AG09309 (cell line): ENCODE results near the gene CCDC27.

Experiments
- DNase-seq: peaks from one replicate; pipeline ENCODE4 v3.0.0-alpha.2; 2010; ENCODE audit warnings: low read depth
- H3K4me3 ChIP-seq: 2 replicates; pipeline ENCODE4 v1.5.1; 2011; ENCODE audit warnings: mild to moderate bottlenecking, low read depth, low read length, moderate library complexity; ENCODE audit not compliant: control insufficient read depth
- TF ChIP-seq, protein P1 (sequence below): IDR thresholded peaks from 2 replicates; pipeline ENCODE4 v1.5.1; 2011; ENCODE audit warnings: mild to moderate bottlenecking, low read depth, low read length, inconsistent platforms; ENCODE audit not compliant: insufficient read depth, control insufficient read depth; ENCODE audit errors: missing control alignments

Gene CCDC27

DNA sequence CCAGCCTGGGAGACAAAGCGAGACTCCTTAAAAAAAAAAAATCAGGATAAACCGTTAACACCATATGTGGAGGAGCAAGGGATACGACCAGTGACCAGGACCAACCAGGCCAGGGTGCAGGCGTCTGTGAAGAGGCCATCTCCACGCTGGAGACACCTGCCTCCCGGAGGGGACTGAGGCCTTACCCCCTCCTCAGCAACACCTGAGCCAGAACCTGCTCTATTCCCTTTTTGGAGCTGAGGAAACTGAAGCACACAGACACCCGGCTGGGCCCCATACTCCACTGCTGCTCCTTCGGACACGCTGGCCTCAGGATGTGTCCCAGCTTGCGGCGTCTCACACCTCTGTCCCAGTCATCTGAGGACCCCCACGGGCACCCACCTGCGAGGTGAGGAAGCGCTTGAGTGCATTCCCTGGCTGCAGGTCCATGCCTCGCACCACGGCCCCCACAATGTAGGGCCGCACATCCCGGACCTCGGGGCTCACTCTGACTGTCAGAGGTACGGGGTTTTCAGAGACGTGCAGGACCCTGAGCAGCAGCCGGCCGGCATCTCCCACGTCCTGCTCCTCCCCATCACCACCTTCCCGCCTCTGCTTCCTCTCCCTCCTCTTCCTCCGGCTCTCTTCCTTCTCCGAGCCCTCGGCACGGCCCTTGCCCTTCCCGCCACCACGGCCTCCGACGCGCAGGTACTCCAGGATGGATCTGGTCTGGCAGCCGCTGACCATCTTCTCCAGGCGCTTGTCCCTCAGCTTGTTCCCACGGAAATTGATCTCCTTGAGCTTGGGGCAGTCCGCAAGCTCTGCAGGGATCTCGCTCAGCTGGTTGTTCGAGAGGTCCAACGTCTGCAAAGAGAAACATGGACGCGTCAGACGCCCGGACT, 34.5 kb downstream of the CCDC27 start:
- no peak for DNase-seq
- TF ChIP-seq, protein P1, sequence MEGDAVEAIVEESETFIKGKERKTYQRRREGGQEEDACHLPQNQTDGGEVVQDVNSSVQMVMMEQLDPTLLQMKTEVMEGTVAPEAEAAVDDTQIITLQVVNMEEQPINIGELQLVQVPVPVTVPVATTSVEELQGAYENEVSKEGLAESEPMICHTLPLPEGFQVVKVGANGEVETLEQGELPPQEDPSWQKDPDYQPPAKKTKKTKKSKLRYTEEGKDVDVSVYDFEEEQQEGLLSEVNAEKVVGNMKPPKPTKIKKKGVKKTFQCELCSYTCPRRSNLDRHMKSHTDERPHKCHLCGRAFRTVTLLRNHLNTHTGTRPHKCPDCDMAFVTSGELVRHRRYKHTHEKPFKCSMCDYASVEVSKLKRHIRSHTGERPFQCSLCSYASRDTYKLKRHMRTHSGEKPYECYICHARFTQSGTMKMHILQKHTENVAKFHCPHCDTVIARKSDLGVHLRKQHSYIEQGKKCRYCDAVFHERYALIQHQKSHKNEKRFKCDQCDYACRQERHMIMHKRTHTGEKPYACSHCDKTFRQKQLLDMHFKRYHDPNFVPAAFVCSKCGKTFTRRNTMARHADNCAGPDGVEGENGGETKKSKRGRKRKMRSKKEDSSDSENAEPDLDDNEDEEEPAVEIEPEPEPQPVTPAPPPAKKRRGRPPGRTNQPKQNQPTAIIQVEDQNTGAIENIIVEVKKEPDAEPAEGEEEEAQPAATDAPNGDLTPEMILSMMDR: no peak
- no peak overlapping the region for H3K4me3 ChIP-seq

DNA sequence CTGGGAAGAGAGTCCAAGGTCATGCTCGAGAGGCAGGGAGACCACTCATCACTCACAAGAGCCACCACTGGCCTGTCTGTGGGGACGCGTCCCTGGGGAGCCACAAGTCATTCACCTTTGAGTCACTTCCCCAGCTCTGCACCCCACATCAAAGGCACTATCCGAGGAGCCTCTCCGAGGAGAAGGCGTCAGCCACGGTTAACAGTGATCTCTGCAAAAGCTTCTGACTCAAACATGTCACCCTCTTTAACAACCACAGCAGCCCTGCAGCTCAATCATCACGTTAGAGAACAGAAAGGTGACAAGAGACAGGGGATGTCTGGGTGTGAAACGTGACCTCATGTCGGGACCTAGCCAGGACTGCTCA, 35.1 kb downstream of the CCDC27 start:
- H3K4me3 ChIP-seq: no peak overlapping the region
- TF ChIP-seq, protein P1: no peak
- DNase-seq: no peak

DNA sequence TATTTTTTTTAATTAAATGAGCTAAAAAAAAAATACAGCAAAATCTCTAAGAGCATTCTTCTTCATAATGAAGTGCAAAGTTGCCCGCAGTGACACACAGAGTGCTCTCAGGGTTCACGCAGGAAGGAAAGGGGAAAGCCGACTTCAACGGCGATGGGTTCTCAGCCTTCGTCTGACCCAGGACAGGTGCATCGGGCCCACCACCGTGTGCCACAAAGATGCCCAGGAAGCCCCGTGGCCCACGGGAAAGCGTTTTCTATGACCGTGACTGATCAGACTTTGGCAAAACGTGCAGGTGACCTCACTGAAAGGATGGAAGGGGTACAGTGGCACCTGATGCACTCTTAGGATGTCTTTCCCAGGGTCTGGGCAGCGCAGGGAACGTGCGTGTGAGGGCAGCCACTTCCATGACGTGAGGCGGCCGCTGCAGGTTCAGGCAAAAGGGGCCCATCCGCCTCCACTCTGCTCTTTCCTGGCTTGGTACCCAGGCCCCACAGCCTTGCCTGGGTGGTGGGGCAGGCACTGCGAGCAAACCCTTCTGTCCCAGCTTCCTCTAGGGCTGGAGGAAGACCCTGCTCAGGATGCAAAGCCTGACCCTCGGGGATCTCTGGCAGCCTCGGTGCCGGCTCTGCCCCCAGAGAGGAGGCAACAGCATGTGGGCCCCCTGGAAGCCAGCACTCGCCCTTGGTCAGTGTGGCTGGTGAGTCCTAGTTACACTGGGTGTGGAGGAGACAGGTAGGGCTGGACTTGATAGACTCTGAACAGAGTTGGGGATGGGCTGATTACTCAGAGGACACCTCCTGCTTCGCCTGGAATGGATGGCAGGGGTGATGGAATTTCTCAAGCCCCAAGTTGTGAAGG, 35.7 kb downstream of the CCDC27 start:
- DNase-seq: no peak
- TF ChIP-seq, protein P1: no peak
- no peak overlapping the region for H3K4me3 ChIP-seq

DNA sequence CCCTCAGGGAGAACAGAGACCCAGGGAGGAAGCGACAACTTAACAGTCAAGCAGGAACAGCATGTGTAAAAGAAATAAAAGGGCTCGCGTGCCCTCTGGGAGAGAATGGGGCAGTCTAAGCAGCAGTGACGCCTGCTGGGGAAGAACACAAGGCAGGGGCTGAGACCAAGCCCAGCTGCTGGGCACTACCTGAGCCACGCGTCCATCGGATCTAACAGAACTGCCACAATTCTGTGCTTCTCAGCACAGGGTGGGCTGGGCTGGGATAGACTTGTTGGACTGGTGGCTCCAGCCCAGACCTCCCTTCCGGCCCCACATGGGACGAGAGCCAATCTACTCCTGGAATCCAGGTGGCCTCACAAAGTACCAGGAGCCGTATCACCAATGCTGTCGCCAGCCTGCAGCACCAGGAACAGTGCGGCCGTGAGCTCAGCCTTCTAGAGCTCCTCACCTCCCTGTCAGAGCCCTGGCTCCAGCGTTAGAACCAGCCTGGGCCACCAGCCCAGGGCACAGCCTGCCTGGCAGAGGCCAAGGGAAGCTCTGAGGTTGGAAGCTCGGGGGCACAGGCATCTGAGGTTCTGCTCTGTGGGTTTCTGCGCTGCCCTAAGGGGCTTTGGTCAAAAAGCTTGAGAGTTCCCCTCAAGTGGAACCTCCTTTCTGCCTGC, 36.6 kb downstream of the CCDC27 start:
- no peak for DNase-seq
- no peak overlapping the region for H3K4me3 ChIP-seq
- TF ChIP-seq, protein P1: no peak

DNA sequence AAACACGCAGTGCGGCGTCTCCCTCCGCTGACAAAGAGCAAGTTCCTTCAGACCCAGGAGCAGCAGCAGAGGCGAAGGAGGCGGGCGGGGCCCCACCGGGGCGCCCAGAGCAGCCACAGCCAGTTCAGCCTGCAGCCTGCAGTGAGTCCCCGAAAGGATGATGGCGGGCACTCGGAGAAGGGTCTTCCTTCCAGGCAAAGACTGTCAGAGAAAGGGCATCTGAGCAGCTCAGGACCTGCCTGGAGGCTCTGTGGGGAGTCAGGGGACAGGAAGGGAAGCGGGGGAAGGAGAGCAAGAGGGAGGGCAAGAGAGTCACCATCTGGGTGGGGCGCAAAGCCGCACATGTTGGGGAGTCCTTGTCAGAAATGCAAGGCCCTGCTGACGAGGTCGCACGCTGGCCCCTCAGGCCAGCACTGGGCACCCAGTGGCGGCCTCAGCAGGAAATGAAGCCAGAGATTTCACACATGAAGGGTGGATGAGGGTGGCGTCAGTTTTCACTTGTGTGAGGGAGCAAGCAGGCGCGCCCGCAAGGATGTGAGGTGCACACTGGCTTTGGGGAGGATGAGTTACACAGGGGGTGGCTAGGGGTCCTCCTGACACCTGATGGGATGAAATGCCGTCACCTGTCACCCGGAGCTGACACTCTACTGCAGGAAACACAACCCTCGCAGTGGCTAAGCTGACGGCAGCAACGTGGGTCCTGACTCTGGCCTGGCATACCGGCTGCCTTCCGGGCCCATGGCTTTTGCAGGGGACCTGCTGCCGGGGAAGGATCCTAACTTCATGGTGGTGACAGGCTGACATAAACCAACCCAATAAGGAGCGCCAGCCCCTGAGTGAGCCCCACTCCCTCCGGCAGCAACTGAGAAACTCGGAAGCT, 37.4 kb downstream of the CCDC27 start:
- no peak for DNase-seq
- TF ChIP-seq, protein P1: no peak

More for the DNA sequence above, 37.4 kb downstream of the CCDC27 start:
- H3K4me3 ChIP-seq: no peak overlapping the region
